OCI-LY3 (cell line): ENCODE data around the gene RAB27A.
A peak's percentile ranks its signal among the peaks of the same experiment; 100 is the strongest.
"Not testable (repeated sequence)": the region's sequence is repeated elsewhere in the genome, so short reads cannot be mapped to it uniquely, and the experiment has no call there.

Experiments used
- H2AFZ ChIP-seq: fragments of 200-600, 300-600 bp; shearing (Covaris generic); 2 replicates; pipeline ENCODE4 v1.6.0; 2014; ENCODE audit warnings: antibody characterized with exemption, low read depth, low read length
- H3K27ac ChIP-seq: fragments of 200-600, 300-600 bp; sonication (generic); 2 replicates; pipeline ENCODE4 v1.5.1; 2014; ENCODE audit warnings: mild to moderate bottlenecking, low read length, moderate library complexity, mixed read lengths
- H3K27me3 ChIP-seq: fragments of 200-600, 300-600 bp; sonication (generic); 2 replicates; pipeline ENCODE4 v1.6.1; 2014; ENCODE audit warnings: low read depth, low read length, mixed read lengths
- H3K36me3 ChIP-seq: fragments of 200-600, 300-600 bp; sonication (generic); replicated peaks from 2 replicates; pipeline ENCODE3; 2014; ENCODE audit warnings: low read depth, low read length, mixed read lengths
- H3K4me1 ChIP-seq: fragments of 300-600, 200-600 bp; sonication (generic); 2 replicates; pipeline ENCODE4 v1.6.1; 2014; ENCODE audit warnings: low read length, mixed read lengths
- H3K4me2 ChIP-seq: fragments of 200-600, 300-600 bp; sonication (generic); 2 replicates; pipeline ENCODE4 v1.6.1; 2014; ENCODE audit warnings: low read length, mixed read lengths
- H3K4me3 ChIP-seq: fragments of 300-600, 200-600 bp; sonication (generic); 2 replicates; pipeline ENCODE4 v1.5.1; 2014; ENCODE audit warnings: antibody characterized with exemption, mild to moderate bottlenecking, low read length, moderate library complexity
- H3K79me2 ChIP-seq: fragments of 300-600, 200-600 bp; shearing (Covaris generic); 2 replicates; pipeline ENCODE4 v1.6.1; 2014; ENCODE audit warnings: mild to moderate bottlenecking, low read length, mixed read lengths
- H3K9ac ChIP-seq: fragments of 300-600, 200-600 bp; shearing (Covaris generic); 2 replicates; pipeline ENCODE4 v1.6.0; 2014; ENCODE audit warnings: mild to moderate bottlenecking, low read length, moderate library complexity
- H3K9me3 ChIP-seq: fragments of 200-600, 300-600 bp; shearing (Covaris generic); 2 replicates; pipeline ENCODE4 v1.6.1; 2014; ENCODE audit warnings: low read length, mixed read lengths; ENCODE audit not compliant: insufficient read depth
- H4K20me1 ChIP-seq: fragments of 200-600, 300-600 bp; sonication (generic); 2 replicates; pipeline ENCODE4 v1.6.1; 2016; ENCODE audit warnings: low read length, mixed read lengths; ENCODE audit not compliant: insufficient read depth
- EZH2phosphoT487 ChIP-seq: fragments of 200-600 bp; shearing (Covaris generic); IDR thresholded peaks from 2 replicates; pipeline ENCODE4 v1.6.1; 2018; ENCODE audit warnings: antibody characterized with exemption, mixed run types, low read depth
- TF ChIP-seq, protein P1 (sequence below): fragments of 200-600, 300-600 bp; sonication (generic); IDR thresholded peaks from 2 replicates; pipeline ENCODE4 v1.5.1; 2014; ENCODE audit warnings: antibody characterized with exemption, low read length, low read depth

Gene RAB27A

DNA sequence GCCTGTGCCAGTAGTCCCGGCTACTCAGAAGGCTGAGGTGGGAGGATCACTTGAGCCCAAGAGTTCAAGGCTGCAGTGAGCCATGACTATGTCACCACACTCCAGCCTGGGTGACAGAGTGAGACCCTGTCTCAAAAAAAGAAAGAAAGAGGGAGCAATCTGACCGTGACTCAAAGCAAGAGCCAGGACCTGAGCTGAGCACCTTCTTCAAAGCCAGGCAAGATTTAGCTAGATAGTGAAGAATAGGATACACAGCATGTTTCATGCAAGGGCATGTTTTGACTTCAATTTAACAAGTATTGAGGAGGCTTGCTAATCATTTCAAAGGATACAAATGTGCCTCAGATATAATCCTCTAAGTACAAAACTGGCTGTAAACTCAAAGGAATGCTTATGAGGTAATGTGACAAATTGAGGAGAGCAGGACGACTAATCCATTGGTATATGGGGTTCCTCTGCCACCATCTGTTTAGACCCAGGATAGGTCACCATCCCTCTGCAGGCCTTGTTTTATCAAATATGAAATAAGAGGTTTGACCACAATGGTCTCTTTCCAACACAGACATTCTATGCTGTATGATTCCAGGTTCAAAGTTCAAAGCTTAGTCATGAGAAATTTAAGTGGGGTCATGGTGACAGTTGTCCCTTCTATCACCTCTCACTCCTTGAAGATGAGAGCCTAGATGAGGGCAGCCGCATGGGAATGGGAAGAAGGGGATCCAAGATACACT lies 33.2 kb downstream of the RAB27A start:
- no peak overlapping the region for H3K27ac ChIP-seq
- no peaks in the 10 kb centered on the region for H3K9me3 ChIP-seq
- H3K27me3 ChIP-seq, result no peaks in the 10 kb centered on the region
- H3K79me2 ChIP-seq, result no peaks in the 10 kb centered on the region
- H2AFZ ChIP-seq, result no peak overlapping the region
- H3K4me1 ChIP-seq, result peaks cover 13% of the 10 kb centered on the region
- TF ChIP-seq, protein P1, sequence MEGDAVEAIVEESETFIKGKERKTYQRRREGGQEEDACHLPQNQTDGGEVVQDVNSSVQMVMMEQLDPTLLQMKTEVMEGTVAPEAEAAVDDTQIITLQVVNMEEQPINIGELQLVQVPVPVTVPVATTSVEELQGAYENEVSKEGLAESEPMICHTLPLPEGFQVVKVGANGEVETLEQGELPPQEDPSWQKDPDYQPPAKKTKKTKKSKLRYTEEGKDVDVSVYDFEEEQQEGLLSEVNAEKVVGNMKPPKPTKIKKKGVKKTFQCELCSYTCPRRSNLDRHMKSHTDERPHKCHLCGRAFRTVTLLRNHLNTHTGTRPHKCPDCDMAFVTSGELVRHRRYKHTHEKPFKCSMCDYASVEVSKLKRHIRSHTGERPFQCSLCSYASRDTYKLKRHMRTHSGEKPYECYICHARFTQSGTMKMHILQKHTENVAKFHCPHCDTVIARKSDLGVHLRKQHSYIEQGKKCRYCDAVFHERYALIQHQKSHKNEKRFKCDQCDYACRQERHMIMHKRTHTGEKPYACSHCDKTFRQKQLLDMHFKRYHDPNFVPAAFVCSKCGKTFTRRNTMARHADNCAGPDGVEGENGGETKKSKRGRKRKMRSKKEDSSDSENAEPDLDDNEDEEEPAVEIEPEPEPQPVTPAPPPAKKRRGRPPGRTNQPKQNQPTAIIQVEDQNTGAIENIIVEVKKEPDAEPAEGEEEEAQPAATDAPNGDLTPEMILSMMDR, result no peak
- no peak for TF ChIP-seq EZH2phosphoT487
- H3K9ac ChIP-seq, result no peak overlapping the region
- H3K36me3 ChIP-seq, result no peaks in the 10 kb centered on the region
- no peak overlapping the region for H3K4me3 ChIP-seq
- H3K4me2 ChIP-seq, result no peak overlapping the region
- no peaks in the 10 kb centered on the region for H4K20me1 ChIP-seq

DNA sequence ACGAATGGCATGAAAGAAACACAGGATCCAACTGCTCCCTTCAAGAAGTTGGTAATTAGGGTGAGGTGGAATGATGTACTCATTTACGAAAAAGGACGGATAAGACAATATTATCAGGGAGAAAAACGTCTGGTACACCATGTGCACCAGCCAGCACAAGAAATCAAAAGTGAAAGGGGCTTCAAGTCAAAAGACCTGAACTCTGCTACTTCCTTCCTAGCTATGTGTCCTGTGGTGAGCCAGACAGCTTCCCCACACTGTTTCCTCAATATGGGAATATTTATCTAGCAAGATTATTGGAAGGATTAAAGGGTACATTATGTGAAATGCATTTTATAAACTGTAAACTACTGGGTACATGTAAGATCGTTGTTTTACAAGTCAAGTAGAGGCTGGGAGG lies 33.9 kb downstream of the RAB27A start:
- Histone ChIP-seq H4K20me1 (no peaks in the 10 kb centered on the region), H3K9ac (no peak overlapping the region), H2AFZ (no peak overlapping the region), H3K36me3 (no peaks in the 10 kb centered on the region), H3K9me3 (no peaks in the 10 kb centered on the region), H3K4me1 (peaks cover 12% of the 10 kb centered on the region), H3K4me2 (no peak overlapping the region), H3K4me3 (no peak overlapping the region), H3K79me2 (no peaks in the 10 kb centered on the region), H3K27me3 (no peaks in the 10 kb centered on the region), H3K27ac (no peak overlapping the region)
- TF ChIP-seq, protein P1, result no peak
- TF ChIP-seq EZH2phosphoT487, result no peak

DNA sequence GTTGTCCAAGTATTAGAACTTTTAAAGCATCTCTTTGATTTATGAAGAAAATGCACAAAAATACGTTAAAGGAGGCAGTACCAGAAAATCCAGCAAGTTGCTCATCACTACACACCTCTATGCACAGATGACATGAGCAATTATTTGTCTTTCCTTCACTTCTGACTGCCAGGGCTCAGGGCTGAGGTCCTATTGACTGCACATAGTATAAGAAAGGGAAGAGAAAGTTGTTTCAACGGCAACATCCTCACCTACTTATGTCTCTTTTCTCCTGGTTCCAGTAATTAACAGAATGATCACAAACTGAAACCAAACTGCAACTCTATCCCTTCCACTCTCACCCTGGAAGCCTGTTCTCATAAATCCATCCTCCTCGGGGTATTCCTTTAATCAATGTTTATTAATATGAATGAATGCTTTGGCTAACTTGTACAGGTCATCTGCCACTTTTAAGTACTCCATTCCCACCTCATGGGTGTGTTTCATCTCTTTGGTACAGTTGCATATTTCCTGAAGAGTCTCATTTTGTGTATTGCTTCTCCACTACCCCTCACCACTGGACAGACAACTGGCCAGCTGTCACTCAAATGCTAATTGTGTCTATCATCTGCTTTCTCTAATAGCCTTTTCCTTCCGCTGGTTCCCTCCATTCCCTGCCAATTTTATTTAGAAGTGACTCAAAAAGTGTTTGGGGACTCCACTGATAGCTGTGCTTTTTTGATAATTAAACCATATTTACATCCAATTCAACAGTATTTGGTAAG lies 34.5 kb downstream of the RAB27A start:
- Histone ChIP-seq H3K27ac (no peak overlapping the region), H3K9ac (no peak overlapping the region), H3K36me3 (no peaks in the 10 kb centered on the region), H3K4me1 (peaks cover 9% of the 10 kb centered on the region), H3K4me2 (peak overlapping the region; percentile 25), H4K20me1 (no peaks in the 10 kb centered on the region), H2AFZ (no peak overlapping the region), H3K27me3 (no peaks in the 10 kb centered on the region), H3K9me3 (no peaks in the 10 kb centered on the region), H3K79me2 (no peaks in the 10 kb centered on the region), H3K4me3 (no peak overlapping the region)
- TF ChIP-seq, protein P1, result no peak
- no peak for TF ChIP-seq EZH2phosphoT487

DNA sequence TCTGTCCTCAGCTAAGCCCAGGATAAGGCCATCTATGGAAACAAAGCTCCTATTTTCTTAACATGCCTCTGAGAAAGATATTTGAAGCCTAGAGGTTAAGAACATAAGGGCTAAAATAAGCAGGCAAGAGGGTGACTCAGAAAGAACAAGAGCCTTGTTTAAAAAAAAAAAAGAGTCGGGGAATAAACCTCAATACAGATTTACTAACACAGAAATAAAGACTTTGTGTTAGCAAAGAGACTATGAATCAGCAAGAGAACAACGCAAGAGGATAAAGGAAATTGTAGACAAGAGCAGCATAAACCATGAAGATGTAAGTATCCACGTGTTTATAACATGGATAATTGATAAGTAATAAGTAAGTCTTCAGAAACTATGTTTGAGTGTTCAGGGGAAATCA lies 36.0 kb downstream of the RAB27A start:
- Histone ChIP-seq H4K20me1 (no peaks in the 10 kb centered on the region), H3K79me2 (no peaks in the 10 kb centered on the region), H3K4me2 (no peak overlapping the region), H3K36me3 (no peaks in the 10 kb centered on the region), H3K4me3 (no peak overlapping the region), H3K4me1 (peaks cover 9% of the 10 kb centered on the region), H3K27ac (no peak overlapping the region), H3K27me3 (no peaks in the 10 kb centered on the region), H2AFZ (no peak overlapping the region), H3K9ac (no peak overlapping the region), H3K9me3 (no peaks in the 10 kb centered on the region)
- TF ChIP-seq, protein P1, result no peak
- TF ChIP-seq EZH2phosphoT487, result no peak

DNA sequence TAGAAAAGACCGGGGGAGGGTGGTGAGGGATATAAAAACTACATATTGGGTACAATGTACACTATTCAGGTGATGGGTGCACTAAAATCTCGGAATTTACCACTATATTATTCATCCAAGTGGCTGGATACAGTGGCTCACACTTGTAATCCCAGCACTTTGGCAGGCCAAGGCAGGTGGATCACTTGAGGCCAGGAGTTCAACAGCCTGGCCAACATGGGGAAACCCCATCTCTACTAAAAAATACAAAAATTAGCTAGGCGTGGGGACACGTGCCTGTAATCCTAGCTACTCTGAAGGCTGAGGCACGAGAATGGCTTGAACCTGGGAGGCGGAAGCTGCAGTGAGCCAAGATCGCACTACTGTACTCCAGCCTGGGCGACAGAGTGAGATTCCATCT lies 37.4 kb downstream of the RAB27A start:
- not testable (repeated sequence) for H3K4me3 ChIP-seq, H3K36me3 ChIP-seq, H3K9ac ChIP-seq, H3K27ac ChIP-seq, H4K20me1 ChIP-seq, H3K9me3 ChIP-seq, H3K27me3 ChIP-seq, H3K4me2 ChIP-seq, H3K79me2 ChIP-seq, H3K4me1 ChIP-seq, H2AFZ ChIP-seq
